ENCODE measurements around the gene NRP2.

GRCh38 chr2:205686056-205686782, 3.9 kb downstream of the NRP2 start:
- TF ChIP-seq GATA2 (IDR thresholded peaks at IDR 0.05; ENCODE audit: low read depth, low read length): no peak
- no peak for TF ChIP-seq GATA3 (IDR thresholded peaks at IDR 0.05; ENCODE audit: low read depth, low read length)
